ENCODE measurements around the gene ERCC1.

DNA sequence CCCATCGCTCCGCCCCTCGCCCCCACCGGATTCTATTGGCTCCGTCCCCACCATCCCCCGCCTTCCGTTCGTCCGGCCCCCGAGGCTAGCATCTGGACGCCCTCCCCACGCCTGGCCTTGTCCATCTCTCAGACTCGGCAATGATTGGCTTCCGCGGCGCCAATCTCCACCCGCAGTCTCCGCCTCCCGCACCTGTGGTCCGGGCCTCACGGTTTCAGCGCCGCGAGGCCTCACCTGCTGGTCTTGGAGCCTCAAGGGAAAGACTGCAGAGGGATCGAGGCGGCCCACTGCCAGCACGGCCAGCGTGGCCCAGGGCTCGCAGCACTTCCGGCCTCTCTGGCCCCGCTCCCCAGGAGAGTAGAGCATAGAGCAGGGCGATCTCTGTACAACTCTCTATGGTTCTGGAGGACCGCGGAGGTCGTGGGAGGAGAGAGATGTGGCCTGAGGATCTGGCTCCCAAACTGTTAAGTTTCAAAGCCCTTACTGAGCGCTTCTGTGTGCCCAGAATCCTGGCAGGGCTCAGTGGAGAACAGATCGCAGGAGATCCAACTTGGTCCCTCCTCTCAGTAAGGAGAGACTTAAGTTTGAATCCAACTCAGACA is at the start of gene ERCC1:
- TF ChIP-seq, protein P1, sequence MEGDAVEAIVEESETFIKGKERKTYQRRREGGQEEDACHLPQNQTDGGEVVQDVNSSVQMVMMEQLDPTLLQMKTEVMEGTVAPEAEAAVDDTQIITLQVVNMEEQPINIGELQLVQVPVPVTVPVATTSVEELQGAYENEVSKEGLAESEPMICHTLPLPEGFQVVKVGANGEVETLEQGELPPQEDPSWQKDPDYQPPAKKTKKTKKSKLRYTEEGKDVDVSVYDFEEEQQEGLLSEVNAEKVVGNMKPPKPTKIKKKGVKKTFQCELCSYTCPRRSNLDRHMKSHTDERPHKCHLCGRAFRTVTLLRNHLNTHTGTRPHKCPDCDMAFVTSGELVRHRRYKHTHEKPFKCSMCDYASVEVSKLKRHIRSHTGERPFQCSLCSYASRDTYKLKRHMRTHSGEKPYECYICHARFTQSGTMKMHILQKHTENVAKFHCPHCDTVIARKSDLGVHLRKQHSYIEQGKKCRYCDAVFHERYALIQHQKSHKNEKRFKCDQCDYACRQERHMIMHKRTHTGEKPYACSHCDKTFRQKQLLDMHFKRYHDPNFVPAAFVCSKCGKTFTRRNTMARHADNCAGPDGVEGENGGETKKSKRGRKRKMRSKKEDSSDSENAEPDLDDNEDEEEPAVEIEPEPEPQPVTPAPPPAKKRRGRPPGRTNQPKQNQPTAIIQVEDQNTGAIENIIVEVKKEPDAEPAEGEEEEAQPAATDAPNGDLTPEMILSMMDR (conservative IDR thresholded peaks at IDR 0.05; ENCODE audit: low read depth, low read length): no peak
- TF ChIP-seq EZH2 (IDR thresholded peaks at IDR 0.05; ENCODE audit: low read length, unreplicated experiment): no peak
- TF ChIP-seq EZH2phosphoT487 (IDR thresholded peaks at IDR 0.05; ENCODE audit: borderline replicate concordance, low read length): no peak

Measured in PC-3 (cell line).